ENCODE data around the gene PDE6G.

Gene PDE6G

GRCh38 chr17:81650951-81651350 lies 5.4 kb downstream of the PDE6G start:
- Histone ChIP-seq H3K27ac (ENCODE audit: low read depth, low read length) (no peak overlapping the region), H3K4me1 (ENCODE audit: control insufficient read depth, insufficient read depth, low read length) (no peaks in the 10 kb centered on the region), H3K27me3 (ENCODE audit: control insufficient read depth, insufficient read depth, low read length) (peaks cover 18% of the 10 kb centered on the region), H3K36me3 (ENCODE audit: control insufficient read depth, insufficient read depth, low read length) (no peaks in the 10 kb centered on the region), H3K4me3 (ENCODE audit: low read length) (no peak overlapping the region), H3K9ac (ENCODE audit: low read length) (no peak overlapping the region)

GRCh38 chr17:81648707-81649085 lies 7.6 kb downstream of the PDE6G start:
- H3K36me3 ChIP-seq (ENCODE audit: control insufficient read depth, insufficient read depth, low read length): no peaks in the 10 kb centered on the region
- no peak overlapping the region for H3K4me3 ChIP-seq (ENCODE audit: low read length)
- peaks cover 18% of the 10 kb centered on the region for H3K27me3 ChIP-seq (ENCODE audit: control insufficient read depth, insufficient read depth, low read length)

GRCh38 chr17:81648013-81648706 lies 8.2 kb downstream of the PDE6G start:
- Histone ChIP-seq H3K9ac (ENCODE audit: low read length) (no peak overlapping the region), H3K27me3 (ENCODE audit: control insufficient read depth, insufficient read depth, low read length) (peaks cover 18% of the 10 kb centered on the region), H3K4me3 (ENCODE audit: low read length) (no peak overlapping the region), H3K4me1 (ENCODE audit: control insufficient read depth, insufficient read depth, low read length) (no peaks in the 10 kb centered on the region), H3K27ac (ENCODE audit: low read depth, low read length) (no peak overlapping the region), H3K36me3 (ENCODE audit: control insufficient read depth, insufficient read depth, low read length) (no peaks in the 10 kb centered on the region)

More at GRCh38 chr17:81648707-81649085, 7.6 kb downstream of the PDE6G start:
- Histone ChIP-seq H3K9ac (ENCODE audit: low read length) (no peak overlapping the region), H3K4me1 (ENCODE audit: control insufficient read depth, insufficient read depth, low read length) (no peaks in the 10 kb centered on the region), H3K27ac (ENCODE audit: low read depth, low read length) (no peak overlapping the region)

- Histone ChIP-seq H3K4me1 (ENCODE audit: control insufficient read depth, insufficient read depth, low read length) (no peaks in the 10 kb centered on the region), H3K9ac (ENCODE audit: low read length) (no peak overlapping the region), H3K4me3 (ENCODE audit: low read length) (no peak overlapping the region), H3K36me3 (ENCODE audit: control insufficient read depth, insufficient read depth, low read length) (no peaks in the 10 kb centered on the region), H3K27ac (ENCODE audit: low read depth, low read length) (no peak overlapping the region), H3K27me3 (ENCODE audit: control insufficient read depth, insufficient read depth, low read length) (peaks cover 18% of the 10 kb centered on the region)
Observed at GRCh38 chr17:81647640-81648012, 8.7 kb downstream of the PDE6G start.

GRCh38 chr17:81646869-81647600 lies 9.3 kb downstream of the PDE6G start:
- H3K27ac ChIP-seq (ENCODE audit: low read depth, low read length): no peak overlapping the region
- peaks cover 18% of the 10 kb centered on the region for H3K27me3 ChIP-seq (ENCODE audit: control insufficient read depth, insufficient read depth, low read length)
- no peak overlapping the region for H3K9ac ChIP-seq (ENCODE audit: low read length)
- no peaks in the 10 kb centered on the region for H3K4me1 ChIP-seq (ENCODE audit: control insufficient read depth, insufficient read depth, low read length)
- no peak overlapping the region for H3K4me3 ChIP-seq (ENCODE audit: low read length)
- H3K36me3 ChIP-seq (ENCODE audit: control insufficient read depth, insufficient read depth, low read length): no peaks in the 10 kb centered on the region

- no peak overlapping the region for H3K27ac ChIP-seq (ENCODE audit: low read depth, low read length)
- H3K4me1 ChIP-seq (ENCODE audit: control insufficient read depth, insufficient read depth, low read length): no peaks in the 10 kb centered on the region
- peaks cover 18% of the 10 kb centered on the region for H3K27me3 ChIP-seq (ENCODE audit: control insufficient read depth, insufficient read depth, low read length)
- H3K36me3 ChIP-seq (ENCODE audit: control insufficient read depth, insufficient read depth, low read length): no peaks in the 10 kb centered on the region
- no peak overlapping the region for H3K4me3 ChIP-seq (ENCODE audit: low read length)
- no peak overlapping the region for H3K9ac ChIP-seq (ENCODE audit: low read length)
Observed at GRCh38 chr17:81644976-81645952, 11.1 kb downstream of the PDE6G start.

- Histone ChIP-seq H3K4me1 (ENCODE audit: control insufficient read depth, insufficient read depth, low read length) (no peaks in the 10 kb centered on the region), H3K27me3 (ENCODE audit: control insufficient read depth, insufficient read depth, low read length) (peaks cover 14% of the 10 kb centered on the region), H3K9ac (ENCODE audit: low read length) (no peak overlapping the region), H3K4me3 (ENCODE audit: low read length) (no peak overlapping the region), H3K36me3 (ENCODE audit: control insufficient read depth, insufficient read depth, low read length) (no peaks in the 10 kb centered on the region), H3K27ac (ENCODE audit: low read depth, low read length) (no peak overlapping the region)
Observed at GRCh38 chr17:81644496-81644895, 11.8 kb downstream of the PDE6G start.

GRCh38 chr17:81641825-81642489 lies 14.4 kb downstream of the PDE6G start:
- H3K27me3 ChIP-seq (ENCODE audit: control insufficient read depth, insufficient read depth, low read length): no peaks in the 10 kb centered on the region
- no peak overlapping the region for H3K4me3 ChIP-seq (ENCODE audit: low read length)
- H3K27ac ChIP-seq (ENCODE audit: low read depth, low read length): no peak overlapping the region
- no peaks in the 10 kb centered on the region for H3K4me1 ChIP-seq (ENCODE audit: control insufficient read depth, insufficient read depth, low read length)
- H3K9ac ChIP-seq (ENCODE audit: low read length): no peak overlapping the region
- no peaks in the 10 kb centered on the region for H3K36me3 ChIP-seq (ENCODE audit: control insufficient read depth, insufficient read depth, low read length)

- Histone ChIP-seq H3K27me3 (ENCODE audit: control insufficient read depth, insufficient read depth, low read length) (no peaks in the 10 kb centered on the region), H3K4me1 (ENCODE audit: control insufficient read depth, insufficient read depth, low read length) (peaks cover 7% of the 10 kb centered on the region), H3K9ac (ENCODE audit: low read length) (no peak overlapping the region), H3K36me3 (ENCODE audit: control insufficient read depth, insufficient read depth, low read length) (no peaks in the 10 kb centered on the region), H3K27ac (ENCODE audit: low read depth, low read length) (no peak overlapping the region), H3K4me3 (ENCODE audit: low read length) (no peak overlapping the region)
Observed at GRCh38 chr17:81640011-81640410, 16.3 kb downstream of the PDE6G start.

- Histone ChIP-seq H3K36me3 (ENCODE audit: control insufficient read depth, insufficient read depth, low read length) (no peaks in the 10 kb centered on the region), H3K4me3 (ENCODE audit: low read length) (no peak overlapping the region), H3K9ac (ENCODE audit: low read length) (no peak overlapping the region), H3K27me3 (ENCODE audit: control insufficient read depth, insufficient read depth, low read length) (no peaks in the 10 kb centered on the region), H3K27ac (ENCODE audit: low read depth, low read length) (no peak overlapping the region), H3K4me1 (ENCODE audit: control insufficient read depth, insufficient read depth, low read length) (peaks cover 7% of the 10 kb centered on the region)
Observed at GRCh38 chr17:81638683-81639082, 17.7 kb downstream of the PDE6G start.

GRCh38 chr17:81636505-81637288 lies 19.6 kb downstream of the PDE6G start, which contains the start of the genes NPLOC4 and TSPAN10:
Gene NPLOC4 (minus strand): TSS chr17:81637112. CDS start chr17:81636930, 182 bp downstream.
Gene TSPAN10 (plus strand): TSS chr17:81637196. CDS start chr17:81642413, 5,217 bp downstream.
- Histone ChIP-seq H3K9ac (ENCODE audit: low read length) (peak within 1 kb of the TSS; percentile 66), H3K4me1 (ENCODE audit: control insufficient read depth, insufficient read depth, low read length) (peaks cover 7% of the 10 kb centered on the region), H3K4me3 (ENCODE audit: low read length) (peak within 1 kb of the TSS; percentile 78), H3K36me3 (ENCODE audit: control insufficient read depth, insufficient read depth, low read length) (no peaks in the 10 kb centered on the region), H3K27me3 (ENCODE audit: control insufficient read depth, insufficient read depth, low read length) (no peaks in the 10 kb centered on the region), H3K27ac (ENCODE audit: low read depth, low read length) (peak within 1 kb of the TSS; percentile 88)
